GM21423 (cell line): ENCODE results near the gene ROBO2.

Experiments used
- ATAC-seq: cut with Tn5 transposase; IDR thresholded peaks from one replicate; pipeline ENCODE4 v1.9.1; 2021; ENCODE audit warnings: mild to moderate bottlenecking, moderate library complexity; ENCODE audit not compliant: unreplicated experiment

Gene ROBO2

GRCh38 chr3:77541203-77541922 lies 501.5 kb downstream of the ROBO2 start:
- ATAC-seq: no peak

- ATAC-seq: no peak
Measured at GRCh38 chr3:77546246-77546645, 506.3 kb downstream of the ROBO2 start.

DNA sequence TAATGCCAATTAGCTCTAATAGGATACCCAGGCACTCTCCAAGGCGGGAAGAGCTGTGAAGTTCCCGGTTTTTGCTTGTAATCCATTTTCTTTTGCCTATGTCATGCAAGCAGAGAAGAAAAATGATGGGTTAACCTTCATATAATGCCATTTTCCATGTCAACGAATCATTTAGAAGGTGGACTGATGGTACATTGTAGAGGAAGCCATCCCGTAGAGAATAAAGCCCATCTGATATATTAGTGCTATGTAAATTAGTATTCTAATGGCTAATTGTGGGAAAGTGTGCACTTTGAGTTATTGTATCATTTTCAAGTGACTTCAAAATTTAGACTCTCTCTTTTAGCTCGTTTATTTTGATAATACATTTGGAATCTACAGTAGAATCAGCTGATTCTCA lies 509.1 kb downstream of the ROBO2 start:
- ATAC-seq: no peak

GRCh38 chr3:77553240-77553639 lies 513.3 kb downstream of the ROBO2 start:
- no peak for ATAC-seq

GRCh38 chr3:77562089-77562488 lies 522.2 kb downstream of the ROBO2 start:
- no peak for ATAC-seq

DNA sequence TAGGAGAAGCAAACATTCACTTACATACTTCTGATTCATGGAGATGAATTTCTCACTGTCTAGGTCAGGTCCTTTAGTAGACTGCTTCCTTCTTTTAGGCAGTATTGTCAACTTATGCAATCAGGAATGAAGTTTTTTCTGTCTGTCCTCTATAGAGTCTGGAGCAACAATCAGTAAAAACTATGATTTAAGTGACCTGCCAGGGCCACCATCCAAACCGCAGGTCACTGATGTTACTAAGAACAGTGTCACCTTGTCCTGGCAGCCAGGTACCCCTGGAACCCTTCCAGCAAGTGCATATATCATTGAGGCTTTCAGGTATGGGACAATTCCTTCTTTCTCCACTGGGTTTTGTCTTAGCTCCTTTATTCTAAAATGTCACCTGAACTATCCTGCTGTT lies 523.1 kb downstream of the ROBO2 start:
- ATAC-seq: no peak

DNA sequence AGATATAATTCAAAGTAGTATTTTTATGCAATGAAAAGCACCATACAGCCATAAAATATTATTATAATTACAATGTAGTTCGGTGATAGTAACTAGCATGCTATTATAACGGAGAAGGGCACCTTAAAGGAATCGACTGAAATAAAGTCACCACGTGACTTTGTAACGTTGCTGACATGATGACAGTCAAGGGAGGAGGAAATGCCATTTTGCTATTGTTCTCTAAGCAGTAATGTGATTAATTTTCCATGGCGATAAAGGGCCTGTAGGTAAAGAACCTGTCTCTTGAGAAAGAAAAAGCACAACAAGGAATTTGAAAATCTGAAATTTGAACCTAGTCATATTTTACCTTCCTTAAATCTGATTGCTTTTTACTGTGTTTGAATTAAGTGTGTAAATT lies 526.2 kb downstream of the ROBO2 start:
- no peak for ATAC-seq

DNA sequence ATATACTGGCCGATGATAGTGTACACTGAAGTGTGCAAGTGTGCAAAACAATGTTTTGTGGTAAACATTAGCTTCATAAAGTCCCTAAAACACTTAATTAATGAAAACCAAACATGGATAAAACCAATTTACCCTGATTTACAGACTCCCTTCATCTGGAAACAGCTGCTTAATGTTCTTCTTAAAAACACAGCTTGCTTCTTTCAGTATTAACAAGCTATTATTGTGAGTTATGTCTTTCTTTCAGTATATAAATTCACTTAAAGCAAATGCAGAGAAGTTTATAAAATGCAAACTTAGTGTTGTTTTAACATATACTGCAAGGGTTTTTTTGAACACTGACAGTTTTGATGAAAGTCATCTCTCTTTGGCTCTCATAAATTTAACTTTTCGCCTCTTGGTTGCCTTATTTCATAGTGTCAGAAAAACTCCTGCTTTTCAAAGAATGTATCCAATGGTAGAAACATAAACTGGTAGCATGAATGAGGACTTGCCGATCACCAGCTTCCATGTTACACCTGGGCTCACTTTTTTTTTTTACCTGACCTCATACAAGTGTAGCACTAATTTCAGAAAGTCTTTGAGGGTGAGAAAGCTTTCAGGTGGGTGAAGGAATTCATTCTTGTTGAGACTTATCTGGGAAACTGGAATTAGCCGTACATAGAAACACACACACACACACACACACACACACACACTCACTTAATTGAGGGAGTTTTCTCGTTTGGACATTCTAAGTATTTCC lies 532.2 kb downstream of the ROBO2 start:
- ATAC-seq: no peak

DNA sequence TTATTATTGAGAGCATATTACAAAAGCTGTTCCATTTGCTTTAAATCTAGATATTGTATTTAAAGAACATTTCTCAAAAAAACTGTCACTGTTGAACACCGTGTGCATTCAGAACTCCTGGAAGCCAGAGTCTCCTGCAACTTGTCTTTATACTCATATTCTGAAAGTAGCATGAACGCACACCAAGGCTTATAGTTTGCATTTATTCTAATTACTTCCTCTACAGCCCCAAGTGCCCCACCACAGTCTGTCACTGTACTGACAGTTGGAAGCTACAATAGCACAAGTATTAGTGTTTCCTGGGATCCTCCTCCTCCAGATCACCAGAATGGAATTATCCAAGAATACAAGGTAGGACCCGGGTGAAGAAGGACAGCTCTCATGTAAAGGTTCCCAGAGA lies 537.4 kb downstream of the ROBO2 start:
- ATAC-seq: no peak

GRCh38 chr3:77586216-77586615 lies 546.3 kb downstream of the ROBO2 start:
- ATAC-seq: no peak

DNA sequence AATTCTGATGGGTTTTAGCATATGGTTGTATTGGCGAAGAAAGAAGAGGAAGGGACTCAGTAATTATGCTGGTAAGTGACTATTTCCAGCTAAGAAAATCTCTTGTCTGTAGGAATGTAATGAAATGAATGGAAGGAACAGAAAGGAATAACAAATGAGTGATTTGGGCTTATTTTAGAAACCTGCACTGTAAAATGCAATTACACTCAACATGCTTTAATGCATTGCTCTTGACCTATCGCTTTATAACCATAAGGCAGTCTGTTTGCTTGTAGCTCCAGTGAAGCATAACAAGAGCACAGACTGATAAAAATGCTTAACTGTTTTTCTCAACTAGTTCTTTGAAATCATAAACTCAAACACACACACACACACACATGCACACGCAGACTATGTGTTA lies 549.0 kb downstream of the ROBO2 start:
- no peak for ATAC-seq

GRCh38 chr3:77590191-77590590 lies 550.3 kb downstream of the ROBO2 start:
- no peak for ATAC-seq

DNA sequence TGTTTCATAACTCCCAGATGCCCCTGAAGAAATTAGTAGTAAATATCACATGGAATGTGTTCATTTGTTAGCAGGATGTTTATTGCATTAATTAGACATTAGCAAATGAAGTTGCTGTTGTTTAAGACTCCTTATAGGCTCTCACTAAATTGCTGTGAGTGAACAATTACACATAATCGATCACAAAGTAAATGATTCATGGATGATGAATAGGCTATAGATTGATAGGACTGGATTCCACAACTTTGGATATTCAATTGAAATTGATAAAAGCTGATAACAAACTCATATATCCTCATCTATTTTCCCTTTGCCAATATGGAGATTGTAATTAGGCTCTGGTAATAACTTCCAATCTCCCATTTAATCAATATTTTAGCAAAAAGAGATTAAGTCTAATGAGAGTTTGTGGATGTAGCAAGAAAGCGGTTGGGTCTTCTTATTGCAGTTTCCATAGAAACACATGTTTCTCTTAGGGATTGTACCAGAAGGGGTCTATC lies 555.5 kb downstream of the ROBO2 start:
- ATAC-seq: no peak

DNA sequence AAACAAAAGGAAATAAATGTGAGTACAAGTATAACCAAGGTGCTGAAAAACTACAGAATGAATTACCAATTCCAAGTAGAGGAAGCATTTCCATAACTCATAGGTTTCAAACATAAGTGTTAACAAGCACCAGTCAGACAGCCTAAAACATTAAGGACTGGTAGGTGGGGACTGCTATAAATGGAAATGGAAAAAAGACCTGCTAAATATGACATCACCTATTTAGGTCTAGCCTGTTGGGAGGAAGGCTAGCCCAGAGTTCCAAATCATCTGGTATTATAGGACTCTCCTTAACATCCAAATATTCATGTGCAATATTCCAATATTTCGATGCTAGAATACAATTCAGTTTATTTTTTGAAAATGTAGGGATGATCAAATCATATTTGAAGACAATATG lies 560.0 kb downstream of the ROBO2 start:
- ATAC-seq: no peak

DNA sequence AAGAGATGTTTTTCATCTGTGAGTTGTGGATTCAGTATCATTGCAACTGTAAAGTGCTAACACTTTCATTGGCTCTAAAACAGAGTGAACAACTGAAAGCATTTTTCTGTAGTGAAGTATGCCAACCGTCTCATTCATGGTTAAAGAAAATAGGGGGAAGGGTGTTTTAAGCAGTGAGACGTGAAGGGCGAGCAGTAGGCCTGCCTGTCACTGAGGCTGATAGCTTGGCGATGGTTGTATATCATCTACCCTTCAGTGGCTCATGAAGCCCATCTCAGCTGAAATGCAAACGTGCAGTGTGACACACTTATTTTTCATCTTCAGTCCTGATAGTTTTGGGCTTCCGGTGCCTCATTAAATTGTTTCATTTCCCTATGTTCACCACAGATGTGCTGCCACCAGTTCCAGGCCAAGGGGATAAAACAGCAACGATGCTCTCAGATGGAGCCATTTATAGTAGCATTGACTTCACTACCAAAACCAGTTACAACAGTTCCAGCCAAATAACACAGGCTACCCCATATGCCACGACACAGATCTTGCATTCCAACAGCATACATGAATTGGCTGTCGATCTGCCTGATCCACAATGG lies 562.0 kb downstream of the ROBO2 start:
- ATAC-seq: no peak

GRCh38 chr3:77602722-77603121 lies 562.8 kb downstream of the ROBO2 start:
- no peak for ATAC-seq

GRCh38 chr3:77605308-77605707 lies 565.4 kb downstream of the ROBO2 start:
- ATAC-seq: no peak

DNA sequence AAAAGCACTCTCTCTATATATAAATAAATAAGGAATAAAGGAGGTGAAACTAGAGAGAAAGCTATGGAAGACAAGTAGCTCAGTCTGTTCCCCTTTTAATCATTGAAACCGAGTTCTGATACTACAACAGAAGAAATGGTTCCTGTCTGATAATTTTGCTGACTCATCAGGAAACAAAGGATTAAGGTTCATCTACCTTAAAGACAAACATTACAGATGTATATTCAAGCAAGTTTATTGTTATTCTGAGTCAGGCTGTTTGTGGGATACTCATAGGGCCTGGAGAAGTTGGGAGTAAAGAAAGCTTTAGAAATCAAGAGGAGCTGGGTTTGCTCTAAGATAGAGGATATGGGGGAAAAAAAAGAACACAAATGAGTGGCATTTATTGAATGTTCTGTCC lies 566.0 kb downstream of the ROBO2 start:
- no peak for ATAC-seq

DNA sequence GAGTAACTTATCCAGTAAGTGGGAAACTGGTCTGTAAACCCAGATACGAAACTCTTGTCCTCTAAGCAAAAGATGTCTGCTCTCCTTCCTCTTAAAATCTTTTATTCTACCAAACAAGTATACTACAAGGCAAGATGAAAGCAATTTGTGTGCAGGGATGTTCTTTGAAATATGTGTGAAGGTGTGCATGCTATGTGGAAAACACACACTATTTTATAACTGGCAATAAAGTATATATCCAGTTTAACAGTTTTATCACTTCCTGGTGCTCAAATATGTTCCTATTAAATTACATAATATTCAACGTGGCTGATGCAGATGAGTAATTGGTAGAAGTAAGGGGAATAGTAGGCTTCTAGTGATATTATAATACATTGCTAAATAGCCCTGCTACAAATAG lies 566.5 kb downstream of the ROBO2 start:
- no peak for ATAC-seq

- ATAC-seq: no peak
Measured at GRCh38 chr3:77618686-77619085, 578.8 kb downstream of the ROBO2 start.

- ATAC-seq: no peak
Measured at GRCh38 chr3:77620009-77620408, 580.1 kb downstream of the ROBO2 start.

- ATAC-seq: no peak
Measured at GRCh38 chr3:77623500-77623899, 583.6 kb downstream of the ROBO2 start.
